Measurements from ENCODE around the gene UBQLN4.

The UBQLN4 gene

GRCh38 chr1:156012051-156012817 is 41.4 kb downstream of the UBQLN4 start:
- no peak for DNase-seq (ENCODE audit: low read depth)

GRCh38 chr1:156009404-156009803 is 44.2 kb downstream of the UBQLN4 start:
- DNase-seq (ENCODE audit: low read depth), result no peak

DNA sequence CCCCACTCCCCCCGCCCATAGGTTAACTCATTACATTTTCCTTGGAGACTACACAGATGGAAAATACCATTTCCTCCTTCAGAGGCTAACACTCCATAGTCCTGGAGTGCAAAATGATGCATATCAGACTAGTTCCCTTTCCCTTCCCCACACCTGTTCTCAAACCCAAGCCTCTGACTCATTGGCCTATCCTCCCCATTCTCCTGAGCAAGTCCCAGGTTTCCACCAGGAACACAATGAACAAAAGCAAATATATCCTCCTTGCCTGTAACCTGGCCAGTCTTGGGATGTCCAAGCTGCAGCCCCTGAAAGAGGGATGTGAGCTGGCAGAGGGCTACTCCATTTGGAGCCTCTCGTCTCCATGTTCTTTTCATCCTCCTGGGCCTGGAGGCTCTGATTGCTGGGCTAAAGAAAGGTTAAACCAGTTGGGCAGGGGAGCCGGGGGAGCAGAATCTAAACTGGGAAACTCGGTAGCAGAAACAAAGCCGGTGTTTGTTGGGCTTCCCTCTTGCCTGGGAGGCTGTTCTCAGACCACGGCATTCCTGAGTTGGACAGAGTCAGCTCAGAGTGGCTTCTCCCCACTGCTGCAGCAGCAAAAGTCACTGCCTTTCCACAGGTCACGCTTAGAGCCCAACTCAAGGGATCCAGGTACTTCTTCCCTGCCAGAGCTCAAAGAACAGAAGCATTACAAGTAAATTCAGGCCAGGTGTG is 46.8 kb downstream of the UBQLN4 start:
- DNase-seq (ENCODE audit: low read depth), result no peak

DNA sequence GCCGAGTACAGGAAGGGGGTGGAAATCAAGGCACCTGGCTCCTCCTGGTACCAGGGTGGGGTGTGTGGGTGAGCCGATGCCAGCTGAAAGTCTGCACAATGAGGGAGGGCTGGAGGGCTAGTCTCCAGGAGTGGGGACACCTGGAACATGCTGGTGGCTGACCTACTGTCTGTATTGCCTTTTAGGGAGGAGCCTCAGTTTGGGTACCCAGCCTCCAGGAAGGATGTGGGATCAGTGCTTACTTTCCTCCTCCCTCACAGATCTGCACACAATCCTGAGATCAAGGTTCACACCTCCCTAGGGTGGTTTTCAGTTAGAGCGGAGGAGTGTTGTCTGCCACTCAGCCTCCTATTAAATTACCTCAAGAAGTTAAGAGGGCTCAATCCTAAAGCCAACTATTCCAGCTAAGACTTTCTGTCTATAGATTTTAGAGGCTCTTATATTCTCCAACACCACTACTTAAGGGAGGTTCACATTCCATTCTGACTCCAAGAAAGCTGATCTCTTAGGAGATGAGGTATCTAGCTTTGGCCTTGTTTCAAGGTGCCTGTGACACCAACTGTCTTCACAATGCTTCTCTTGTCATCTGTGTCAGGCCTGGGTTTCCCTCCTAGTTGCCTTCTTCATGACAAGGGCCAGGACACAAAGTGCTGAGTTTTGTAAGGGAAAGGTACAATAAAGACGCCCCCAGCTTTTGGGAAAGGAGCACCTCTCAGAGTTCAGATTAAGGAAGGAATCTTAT is 48.6 kb downstream of the UBQLN4 start:
- no peak for DNase-seq (ENCODE audit: low read depth)

- DNase-seq (ENCODE audit: low read depth), result no peak
Observed at GRCh38 chr1:156003923-156004188, 49.7 kb downstream of the UBQLN4 start.

DNA sequence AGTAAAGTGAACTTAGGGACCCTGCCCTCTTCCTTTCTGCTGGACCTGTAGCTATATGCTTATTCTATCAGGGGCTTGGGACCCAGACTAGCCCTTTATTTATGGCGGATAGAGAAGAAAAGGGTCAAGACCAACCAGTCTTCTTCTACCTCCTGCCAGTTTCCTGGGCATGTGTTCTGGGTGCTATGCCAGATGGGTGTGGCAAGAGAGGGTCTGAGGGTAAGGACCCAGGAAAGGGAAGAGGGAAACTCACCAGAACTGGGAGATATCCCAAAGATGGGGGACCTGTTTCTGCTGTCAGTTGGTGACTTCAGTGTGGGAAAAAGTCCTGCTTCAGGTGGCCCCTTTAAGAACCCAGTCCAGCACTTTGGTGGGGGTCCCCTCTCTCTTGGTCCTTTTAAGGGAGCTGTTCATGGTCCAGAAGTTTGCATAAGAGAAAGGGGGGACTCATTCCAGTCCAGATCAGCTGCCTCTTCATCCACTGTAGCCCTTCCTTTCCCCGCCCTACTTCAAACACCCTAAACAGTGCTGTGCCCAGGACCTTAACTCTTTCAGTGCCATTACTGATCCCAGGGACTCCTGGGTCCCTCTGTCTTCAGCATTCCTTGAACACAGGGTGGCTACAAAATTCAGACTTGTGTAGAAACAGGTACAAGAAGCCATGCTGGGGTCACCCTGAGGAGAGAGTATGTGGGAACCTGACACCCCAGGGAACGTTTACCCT is 51.2 kb downstream of the UBQLN4 start:
- no peak for DNase-seq (ENCODE audit: low read depth)

- DNase-seq (ENCODE audit: low read depth), result no peak
Observed at GRCh38 chr1:156001662-156002171, 51.9 kb downstream of the UBQLN4 start.

DNA sequence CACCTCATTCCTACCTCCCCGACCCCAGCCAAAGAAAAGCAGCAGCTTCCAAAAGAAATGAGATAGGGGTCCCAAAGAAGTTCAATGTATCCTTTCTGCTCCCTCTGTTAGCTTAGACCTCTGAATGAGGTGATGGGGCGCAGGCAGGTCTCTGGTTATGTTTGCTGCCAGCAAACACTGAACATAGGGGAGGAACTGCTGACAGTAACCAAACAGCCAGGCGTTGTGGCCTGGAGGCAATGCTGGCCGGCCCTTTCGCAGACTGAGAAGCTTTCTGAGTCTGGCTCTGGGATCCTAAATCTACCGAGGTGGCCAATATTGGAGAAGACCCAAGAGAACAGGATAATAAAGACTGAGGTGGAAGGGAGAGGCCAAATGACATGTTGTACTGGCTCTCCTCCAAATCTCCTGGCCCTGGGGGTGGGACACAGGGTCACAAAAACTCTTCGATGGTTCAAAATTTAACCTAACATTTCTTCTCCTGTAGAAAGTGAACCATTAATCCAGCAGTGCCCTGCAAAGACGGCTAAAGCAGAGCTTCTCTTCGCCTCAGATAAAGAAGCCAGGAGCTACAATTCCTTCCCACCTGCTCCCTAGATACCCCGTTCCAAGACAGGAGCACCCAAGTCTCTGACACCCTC is 52.5 kb downstream of the UBQLN4 start:
- no peak for DNase-seq (ENCODE audit: low read depth)

- DNase-seq (ENCODE audit: low read depth), result no peak
Observed at GRCh38 chr1:155999964-156000363, 53.6 kb downstream of the UBQLN4 start.

DNA sequence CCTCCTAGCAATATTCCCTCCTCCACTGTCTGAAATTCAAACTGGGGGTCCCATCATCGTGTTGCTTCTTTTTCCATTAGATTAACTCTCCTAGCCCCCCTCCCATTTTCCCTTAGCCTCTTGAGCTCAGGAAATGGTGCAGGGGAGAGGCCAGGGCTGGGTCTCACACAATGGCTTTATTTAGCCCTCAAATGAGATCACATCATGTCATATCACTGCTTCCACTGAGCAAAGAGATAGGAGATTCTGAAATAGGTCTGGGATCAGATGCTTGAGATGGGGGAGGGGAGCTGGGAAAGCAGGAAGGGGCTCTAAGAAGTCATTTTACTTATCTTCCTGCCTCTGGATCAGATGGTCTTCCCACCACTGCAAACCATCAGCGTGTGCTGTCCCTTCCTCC is 57.4 kb downstream of the UBQLN4 start:
- DNase-seq (ENCODE audit: low read depth), result no peak

- DNase-seq (ENCODE audit: low read depth), result no peak
Observed at GRCh38 chr1:155993595-155993994, 60.0 kb downstream of the UBQLN4 start.

DNA sequence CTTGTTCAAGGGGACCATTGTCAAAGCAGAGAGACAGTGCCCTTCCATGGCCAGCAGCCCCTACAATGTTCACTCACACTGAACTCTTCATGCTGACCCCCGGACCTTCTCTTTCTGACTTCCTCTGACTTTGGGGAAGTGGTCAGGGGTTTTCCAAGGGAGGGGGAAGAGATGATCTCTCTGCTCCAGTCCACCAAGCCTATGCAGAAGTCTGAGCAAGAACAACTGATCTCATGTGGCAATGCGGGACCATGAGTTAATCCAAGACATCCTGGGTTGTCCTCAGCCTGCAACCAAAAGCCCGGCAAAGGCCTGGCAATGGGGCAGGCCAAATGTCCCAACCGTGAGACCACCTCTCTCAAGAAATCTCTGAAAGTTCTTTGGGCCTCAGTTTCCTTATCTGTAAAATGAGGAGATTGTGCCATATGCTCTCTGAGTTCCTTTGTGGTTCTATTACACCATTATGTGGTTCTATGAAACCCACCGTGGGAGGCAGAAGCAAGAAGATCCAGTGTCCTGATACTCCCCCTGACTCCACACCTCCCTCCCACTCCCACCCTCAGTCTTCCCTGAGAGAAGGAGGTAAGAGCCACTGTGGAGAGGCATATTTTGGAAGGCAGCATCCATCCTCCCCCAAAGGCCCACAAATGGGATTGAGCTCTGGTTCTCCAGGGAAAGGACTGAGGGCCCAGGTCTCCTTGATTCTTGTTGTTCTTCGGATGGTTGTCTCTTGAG is 63.4 kb downstream of the UBQLN4 start:
- no peak for DNase-seq (ENCODE audit: low read depth)

DNA sequence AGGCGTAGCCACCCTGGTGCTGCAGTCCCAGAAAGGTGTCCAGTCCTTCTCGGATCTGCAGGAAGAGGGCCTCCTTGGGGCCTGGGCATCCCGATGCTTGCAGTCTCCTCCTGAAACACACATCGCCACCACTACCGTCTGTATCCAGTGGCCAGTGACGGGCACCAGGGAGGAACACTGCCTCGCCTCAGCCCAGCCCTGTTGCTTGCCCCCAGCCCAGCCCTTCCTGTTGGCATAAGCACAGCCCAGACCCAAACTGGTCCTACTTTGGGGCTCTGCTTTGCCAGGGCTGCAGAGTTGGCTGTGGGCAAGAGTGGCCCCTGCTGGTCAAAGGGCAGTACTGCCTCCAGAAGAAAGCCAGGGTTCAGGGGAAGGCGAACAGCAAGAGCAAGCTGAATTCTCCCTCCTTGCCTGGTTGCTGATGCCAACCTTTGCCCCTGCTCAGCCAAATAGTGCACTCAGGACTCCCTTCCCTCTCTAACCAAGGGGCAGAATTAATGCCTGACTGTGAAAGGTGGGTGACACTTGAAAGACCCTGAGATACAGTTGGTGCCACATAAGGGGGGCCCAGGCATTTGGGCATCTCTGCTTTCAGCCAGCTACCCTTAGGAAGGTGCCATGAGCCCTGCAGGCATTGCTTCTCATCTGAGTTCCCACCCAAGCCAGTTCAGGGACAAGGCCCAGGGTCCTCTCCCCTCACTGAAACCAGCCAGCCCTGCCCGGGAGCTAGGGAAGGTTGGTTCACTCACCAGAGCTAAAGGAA is 64.2 kb downstream of the UBQLN4 start:
- DNase-seq (ENCODE audit: low read depth), result peak; percentile 68

All from activated T-cell treated with anti-CD3 and anti-CD28 coated beads for 1 hour (primary cell).